HG03442 (cell line): ENCODE measurements around the gene FEM1C.
A peak's percentile ranks its signal among the peaks of the same experiment; 100 is the strongest.

Experiments
- ATAC-seq: cut with Tn5 transposase; IDR thresholded peaks from one replicate; pipeline ENCODE4 v1.9.1; 2021; ENCODE audit warnings: mild to moderate bottlenecking, moderate library complexity; ENCODE audit not compliant: unreplicated experiment

The FEM1C gene, protein sequence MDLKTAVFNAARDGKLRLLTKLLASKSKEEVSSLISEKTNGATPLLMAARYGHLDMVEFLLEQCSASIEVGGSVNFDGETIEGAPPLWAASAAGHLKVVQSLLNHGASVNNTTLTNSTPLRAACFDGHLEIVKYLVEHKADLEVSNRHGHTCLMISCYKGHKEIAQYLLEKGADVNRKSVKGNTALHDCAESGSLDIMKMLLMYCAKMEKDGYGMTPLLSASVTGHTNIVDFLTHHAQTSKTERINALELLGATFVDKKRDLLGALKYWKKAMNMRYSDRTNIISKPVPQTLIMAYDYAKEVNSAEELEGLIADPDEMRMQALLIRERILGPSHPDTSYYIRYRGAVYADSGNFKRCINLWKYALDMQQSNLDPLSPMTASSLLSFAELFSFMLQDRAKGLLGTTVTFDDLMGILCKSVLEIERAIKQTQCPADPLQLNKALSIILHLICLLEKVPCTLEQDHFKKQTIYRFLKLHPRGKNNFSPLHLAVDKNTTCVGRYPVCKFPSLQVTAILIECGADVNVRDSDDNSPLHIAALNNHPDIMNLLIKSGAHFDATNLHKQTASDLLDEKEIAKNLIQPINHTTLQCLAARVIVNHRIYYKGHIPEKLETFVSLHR

DNA sequence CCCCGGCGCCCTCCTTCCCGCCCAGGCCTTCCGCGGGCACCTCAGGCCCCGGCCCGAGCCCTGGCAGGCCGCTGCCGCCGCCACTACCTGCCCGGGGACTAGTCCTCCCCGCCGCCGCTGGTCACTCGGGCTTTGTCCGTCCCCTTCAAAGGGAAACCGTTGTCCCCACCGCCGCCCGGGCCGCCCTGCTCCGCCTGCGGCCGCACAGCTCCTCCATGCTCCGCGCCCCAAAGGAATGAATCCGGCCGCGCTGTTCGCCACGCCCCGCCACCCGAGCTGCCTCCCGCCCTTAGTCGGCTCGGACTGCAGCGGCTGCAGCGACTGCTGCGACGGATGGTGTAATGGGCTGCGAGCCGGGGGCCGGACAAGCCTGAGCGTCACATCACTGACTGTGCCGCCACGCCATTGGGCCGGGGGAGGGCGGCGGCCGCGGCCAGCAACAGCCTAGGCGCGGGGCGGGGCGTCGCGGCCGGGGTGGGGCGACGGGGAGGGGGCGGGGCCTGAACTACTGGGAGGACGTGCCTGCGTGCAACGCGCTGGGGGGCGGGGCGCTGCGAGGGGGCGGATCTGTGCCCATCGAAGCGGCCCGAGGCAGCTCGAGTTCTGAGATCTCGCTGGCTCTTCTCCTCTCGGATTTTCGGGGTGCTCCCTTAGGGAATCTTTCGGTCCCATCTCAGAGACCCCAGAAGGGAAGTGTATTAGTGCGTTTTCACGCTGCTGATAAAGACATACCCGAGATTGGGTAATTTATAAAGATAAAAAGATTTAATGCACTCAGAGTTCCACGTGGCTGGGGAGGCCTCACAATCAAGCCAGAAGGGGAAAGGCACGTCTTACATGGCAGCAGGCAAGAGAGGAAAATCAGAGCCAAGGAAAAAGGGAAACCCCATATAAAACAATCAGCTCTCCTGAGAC is at the start of gene FEM1C:
Gene FEM1C, minus strand, starts transcription at position 340 of the 915 bp plus-strand sequence. CDS start 1,282 bp downstream, outside the sequence.
- peak; percentile 96 for ATAC-seq

DNA sequence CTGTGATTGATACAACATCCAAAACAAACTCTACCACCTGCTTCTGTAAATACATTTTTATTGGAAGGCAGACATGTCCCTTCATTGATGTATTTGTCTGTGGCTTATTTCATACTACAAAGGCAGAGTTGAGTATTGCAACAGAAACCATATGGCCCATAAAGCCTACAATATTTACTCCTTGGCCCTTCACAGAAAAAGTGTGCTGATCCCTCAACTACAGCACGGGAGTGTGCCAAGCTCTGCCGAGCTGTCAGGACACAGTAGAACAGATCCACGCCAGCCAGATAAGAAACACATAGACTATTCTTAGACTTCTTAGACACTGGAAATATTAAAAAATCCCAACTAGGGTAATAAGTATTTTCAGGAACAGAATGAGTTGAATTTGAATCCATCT is 44.5 kb upstream of the FEM1C start:
- no peak for ATAC-seq

DNA sequence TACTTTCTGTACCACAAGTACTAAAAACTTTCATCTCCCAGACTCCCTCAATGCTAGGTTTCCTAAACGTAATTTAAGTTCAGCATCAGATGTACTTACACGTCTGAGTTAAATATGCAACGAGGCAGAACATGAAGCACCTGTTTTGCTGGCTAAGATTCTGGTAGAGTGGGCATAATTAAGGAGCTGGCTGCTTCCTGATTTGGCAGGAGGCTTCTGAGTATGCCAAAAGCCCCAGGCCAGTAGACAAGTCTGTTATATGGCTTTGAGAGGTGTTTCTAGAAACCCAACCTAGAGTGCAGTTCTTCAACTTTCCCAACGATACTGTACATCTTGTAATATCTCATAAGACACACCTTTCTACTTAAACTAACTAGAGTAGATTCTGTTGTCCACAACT is 44.1 kb upstream of the FEM1C start:
- ATAC-seq: no peak

DNA sequence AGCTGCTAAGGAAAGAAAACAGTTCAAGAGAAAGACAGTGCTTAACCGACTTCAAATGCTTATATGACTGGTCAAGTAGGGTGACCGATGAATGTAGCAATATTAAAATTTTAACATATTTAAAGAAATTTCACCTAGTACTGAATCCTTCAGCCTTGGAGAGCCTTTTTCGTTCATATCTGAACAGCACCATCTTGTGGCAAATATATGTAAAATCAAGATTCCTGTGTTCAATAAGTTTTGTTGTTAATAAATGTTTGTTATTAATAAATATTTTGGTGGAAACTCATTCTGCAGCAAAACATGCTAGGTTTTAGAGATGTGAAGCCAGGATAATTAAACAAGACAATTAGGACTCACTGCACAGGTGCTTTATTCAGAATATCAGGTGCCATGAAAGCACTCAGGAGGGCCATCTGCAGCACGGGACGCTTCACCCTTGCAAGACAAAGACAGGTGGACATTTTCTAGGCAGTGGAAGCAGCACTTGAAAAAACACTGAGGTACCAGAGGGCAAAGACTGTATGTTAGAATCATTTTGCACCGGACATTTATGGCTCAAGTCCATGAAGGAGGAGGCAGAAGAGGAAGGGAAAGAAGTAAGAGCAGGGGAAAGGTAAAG is 42.1 kb upstream of the FEM1C start:
- peak; percentile 47 for ATAC-seq

DNA sequence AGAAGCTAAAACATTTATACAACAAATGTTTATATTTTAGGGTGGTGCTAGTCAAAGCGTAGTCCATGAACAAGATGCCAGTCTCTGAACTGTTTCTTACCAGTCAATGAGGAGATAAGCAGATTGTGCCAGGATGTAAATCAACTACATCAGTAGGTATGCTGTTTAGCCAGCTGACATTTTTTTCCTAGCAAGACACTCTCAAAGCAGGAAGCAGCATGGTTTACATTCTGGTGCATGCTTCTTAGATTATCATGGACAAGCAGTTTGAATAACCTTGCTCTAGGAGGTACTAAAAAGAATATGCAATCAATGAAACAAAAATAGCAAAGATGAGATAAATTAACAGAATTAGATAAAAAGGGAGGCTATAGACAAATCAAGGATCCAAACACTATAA is 40.7 kb upstream of the FEM1C start:
- ATAC-seq: no peak

DNA sequence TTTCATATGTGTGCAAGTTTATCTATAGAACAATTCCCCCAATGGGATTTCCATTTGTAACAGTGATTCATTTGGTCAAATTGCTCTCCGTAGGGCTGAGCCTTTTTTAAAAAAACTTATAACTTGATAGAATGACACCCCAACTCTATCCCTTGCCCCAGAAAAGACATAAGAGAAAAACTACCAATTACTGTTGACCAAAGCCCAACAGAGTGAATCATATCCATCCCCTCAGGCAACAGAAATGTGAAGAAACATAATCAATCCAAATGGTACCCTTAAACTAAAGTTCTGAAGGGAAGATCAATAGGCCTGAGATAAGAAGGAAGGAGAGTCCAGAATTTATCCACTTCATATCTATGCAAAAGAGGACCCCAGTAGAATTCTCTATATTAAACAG is 39.9 kb upstream of the FEM1C start:
- no peak for ATAC-seq

DNA sequence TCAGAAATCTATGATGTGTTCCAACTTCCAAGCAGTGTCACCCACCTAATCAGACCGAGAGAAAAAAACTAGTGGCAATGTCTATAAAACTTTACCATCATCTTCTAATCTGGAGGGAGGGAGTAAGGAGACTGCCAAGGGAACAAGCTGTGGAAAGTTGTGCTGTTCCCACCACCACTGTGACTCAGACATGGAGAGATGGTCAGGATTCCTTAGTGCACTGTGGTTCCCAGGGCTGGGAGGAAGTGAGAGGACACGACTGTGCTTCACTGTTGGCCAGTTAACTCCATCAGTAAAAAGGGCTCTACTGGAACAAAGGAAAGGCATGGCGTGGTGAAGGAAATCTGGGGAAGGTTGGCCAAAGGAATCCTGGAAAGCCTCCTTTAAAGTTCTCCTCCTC is 38.9 kb upstream of the FEM1C start:
- ATAC-seq: no peak

DNA sequence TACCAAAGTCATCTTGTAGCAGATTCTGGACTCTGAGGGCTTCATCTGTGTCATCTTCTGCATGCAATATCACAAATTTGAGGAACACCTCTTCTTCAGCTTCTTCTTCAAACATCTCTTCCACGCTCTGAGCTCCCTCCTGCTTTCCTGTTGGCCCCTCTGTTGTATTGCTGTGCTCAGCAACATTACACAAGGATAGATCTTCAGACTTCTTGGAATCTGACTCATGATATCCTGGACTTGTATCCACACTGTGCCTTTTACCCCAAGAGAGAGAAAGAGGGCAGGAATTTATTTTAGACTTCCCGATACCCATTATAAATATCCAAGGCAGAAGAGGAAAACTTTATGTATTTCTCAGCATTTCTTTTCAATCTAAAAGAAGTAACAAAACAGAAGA is 36.4 kb upstream of the FEM1C start:
- no peak for ATAC-seq

DNA sequence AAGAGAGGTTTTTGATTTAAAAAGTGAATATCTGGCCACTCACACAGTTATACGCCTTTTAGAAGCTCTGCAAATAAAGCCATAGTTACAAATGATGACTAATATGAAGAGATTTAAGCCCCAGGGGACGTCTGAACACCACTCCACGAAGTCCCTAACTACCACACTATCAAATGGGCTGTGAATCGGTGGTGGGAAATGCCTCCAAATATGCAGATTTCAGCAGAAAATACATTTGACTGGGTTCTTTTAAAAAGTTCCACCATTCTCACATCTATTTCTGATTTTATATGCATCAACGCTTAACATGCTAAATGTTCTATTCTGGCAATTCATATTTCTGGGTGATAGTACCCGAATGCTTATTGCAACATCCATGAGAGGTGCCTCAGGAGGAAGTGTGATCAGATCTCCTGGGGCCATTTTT is 35.2 kb upstream of the FEM1C start:
- peak; percentile 67 for ATAC-seq

DNA sequence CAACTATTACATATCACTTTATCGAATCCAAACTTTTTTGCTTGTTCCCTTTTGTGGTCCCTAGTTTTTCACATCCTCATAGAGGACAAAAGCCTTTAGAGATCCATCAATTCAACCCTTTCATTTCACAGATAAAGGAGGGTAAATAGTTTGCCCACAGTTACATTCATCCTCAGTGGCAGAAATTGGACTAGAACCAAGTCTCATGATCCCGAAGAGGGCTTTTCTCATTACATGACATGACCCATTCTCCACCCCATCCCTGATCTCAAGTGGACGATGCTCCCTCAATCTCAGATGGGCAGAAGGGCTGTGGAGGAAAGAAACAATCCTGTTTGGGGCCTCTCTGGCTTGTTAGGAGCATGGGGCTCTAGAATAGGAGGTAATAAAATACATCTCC is 34.6 kb upstream of the FEM1C start:
- ATAC-seq: peak; percentile 0

DNA sequence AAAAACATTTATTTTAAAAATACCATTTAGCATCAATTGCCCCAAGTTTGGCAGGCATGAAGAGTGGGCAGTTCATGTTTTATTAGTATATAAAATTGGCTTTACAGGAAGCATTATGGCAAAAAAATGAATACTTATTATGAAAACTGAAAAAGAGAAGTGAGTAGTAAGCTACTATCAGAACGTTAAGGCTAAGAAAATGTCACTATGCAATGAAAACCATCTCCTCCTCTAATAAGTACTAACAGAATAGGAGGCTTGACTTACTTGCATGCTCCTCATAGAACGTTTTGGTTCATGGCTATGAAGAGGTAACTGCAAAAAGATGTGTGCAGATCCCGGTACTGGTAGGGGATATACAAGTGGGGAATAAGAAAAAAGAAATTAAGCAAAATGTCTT is 34.1 kb upstream of the FEM1C start:
- ATAC-seq: peak; percentile 52

DNA sequence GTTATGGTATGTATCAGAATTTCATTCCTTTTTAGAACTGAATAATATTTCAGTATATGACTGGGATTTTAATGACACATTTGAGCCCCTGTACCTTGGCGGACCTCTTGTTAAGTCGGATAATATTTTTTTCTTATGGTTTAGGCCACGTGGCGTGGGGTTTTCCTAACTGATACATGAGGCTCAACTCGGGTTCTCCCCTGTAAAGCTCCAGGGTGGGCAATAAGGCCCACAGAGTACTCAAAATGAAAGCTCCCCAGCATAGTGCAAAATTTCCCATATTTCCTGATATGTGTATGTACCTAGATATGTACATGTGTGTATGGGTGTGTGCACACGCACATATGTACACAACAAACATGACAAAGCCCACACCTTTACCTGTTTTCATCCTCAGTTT is 33.2 kb upstream of the FEM1C start:
- no peak for ATAC-seq

DNA sequence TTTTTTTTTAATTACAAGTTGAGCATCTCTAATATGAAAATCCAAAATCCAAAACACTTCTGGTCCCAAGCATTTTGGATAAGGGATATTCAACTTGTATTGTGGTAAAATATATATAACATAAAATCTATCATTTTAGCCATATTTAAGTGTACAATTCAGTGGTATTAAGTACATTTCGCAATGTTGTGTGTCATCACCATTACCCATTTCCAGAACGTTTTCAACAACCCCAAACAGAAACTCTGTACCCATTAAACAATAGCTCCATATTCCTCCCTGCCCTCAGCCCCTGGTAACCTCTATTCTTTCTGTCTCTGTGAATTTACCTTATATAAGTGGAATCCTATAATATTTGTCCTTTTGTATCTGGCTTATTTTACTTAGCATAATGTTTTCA is 32.8 kb upstream of the FEM1C start:
- no peak for ATAC-seq

DNA sequence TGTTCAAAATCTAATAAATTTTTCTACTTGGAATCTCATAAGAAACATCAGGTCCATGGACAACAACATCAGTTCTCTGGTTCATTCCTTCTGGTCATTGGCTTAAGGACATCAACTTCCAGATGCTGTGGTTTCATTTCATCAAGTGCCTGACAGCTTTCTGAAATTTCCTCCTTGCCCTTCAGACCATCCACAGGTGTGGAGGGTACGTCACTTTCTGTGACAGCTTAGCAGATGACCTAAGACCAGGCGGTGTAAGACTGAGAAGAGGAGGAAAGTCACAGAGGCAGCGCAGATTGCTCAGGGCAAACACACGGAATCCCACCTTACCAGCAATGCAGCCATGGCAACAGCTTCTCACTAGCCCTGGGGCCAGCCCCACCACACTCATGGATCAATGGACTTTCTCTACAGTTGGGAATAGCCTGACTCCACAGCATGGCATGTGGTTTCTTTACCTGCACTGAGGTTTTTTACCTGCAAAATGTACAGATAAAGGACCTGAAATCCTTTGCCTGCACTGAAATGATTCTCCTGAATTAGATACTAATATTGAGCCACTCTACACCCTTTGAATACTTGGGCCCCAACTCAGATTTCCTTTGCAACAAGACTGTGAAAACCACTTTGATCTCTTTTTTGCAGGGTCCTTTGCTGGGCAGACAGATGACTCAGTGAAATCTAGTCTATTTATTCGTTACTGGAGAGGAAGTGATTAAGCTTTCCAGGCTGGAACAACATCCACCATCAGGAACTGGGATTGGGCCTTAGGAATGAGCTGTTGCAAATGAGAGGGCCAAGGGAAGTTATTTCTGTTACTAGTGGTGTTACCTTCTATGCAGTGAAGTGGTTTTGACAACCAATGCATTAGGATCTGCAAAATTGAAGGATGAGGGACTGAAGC is 30.8 kb upstream of the FEM1C start:
- no peak for ATAC-seq

DNA sequence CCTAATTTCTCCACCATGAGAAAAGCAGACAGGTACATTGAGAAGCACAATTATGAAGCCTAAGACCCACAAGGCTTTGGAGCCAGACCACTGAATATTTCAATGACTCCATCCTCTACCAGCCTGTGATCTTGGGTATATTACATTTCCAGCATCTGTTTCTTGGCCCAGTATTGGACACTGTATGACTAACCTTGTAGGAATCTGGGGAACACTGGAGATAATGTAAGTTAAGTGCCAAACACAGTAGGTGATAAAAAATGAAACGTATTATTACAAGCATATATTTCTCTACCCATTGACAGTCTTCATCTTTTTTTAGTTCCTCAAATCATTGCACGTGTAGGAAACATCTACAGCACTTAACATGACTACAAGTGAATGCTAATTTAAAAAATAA is 28.6 kb upstream of the FEM1C start:
- no peak for ATAC-seq

DNA sequence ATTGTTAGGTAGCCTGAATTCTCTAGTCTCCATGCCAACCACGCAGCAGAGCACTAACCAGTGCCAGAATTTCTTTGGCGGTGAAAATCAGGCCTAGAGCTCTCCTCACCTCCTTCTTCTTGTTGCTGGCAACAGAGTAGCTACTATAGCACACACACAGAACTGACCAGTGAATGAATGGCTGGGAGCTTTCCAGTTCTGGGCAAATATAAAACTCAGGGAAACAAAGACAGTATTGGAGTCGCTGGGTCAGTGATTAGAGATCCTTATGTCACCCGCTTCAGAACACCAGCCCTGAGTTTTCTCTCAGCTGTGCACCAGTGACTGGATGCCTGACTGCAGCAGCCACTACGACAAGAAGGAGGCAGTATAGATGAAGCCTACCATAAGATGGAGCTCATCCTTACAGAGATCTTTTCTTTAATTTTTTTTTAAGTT is 26.9 kb upstream of the FEM1C start:
- ATAC-seq: no peak

DNA sequence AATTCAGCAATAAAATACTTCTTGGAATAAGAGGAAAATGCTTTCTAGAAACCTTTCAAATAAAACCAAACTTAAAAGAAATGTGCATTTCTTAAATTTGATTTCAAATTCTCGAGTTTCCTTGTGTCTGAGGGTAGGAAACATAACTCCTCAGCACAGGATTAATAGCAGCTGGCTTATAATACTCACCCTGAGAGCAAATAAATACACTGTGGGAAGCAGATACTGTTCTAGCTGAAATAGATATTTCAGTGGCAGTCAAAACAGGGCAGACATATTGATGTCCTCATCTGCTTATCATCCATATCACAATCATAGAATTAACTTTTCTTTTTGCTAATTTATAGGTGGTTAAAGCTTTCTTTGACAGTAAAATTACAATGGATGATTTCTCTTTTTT is 24.1 kb upstream of the FEM1C start:
- ATAC-seq: no peak

DNA sequence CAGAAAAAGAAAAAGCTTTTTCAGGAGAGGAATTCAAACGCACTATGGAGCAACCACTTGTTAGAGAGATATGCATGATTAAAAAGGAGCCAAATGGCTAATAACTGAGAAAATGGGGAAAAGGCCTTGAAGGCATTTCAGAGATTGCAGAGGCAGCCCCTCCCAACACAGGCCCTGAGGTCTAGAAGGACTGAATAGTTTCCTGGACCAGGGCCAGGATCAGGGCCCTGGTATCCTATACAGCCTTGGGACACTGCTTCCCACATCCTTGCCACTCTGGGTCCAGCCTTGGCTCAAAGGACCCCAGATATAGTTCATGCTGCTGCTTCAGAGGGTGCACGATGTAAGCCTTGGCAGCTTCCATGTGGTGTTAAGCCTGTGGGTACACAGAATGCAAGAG is 20.7 kb upstream of the FEM1C start:
- no peak for ATAC-seq

DNA sequence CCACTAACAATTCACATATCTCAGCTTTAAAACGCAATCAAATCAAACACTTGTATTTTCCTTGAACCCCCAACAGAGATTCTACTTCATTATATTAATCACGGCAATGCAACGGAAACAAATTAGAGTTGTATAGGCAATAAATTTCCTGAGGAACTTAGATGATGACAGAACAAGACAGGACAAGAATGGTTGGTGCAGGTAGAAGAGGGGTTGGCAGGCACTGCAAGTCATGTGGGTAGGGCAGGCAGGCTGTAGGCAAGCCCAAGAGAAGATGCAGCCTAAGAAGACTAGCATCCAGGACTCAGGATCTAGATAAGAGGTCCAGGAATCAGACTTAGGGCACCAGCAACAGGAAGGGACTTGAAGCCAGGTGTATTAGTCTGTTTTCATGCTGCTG is 16.6 kb upstream of the FEM1C start:
- ATAC-seq: no peak

DNA sequence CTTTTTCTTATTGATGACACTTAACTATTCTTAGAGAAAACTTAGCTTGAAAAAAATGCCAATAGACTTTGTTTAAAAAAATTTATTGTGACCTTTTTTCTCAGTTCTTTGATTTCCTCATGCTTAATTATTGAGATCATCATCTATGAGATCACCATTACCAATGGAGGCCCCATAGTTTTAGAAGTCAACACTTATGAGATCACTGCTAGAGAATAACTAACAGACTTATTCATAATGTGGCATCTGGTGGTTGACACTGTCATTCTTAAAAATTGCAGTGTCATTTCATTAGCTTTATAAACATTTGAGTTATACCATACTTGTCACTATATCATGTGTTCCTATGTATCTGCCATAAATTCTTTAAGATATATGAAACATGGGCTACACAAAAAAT is 14.9 kb upstream of the FEM1C start:
- no peak for ATAC-seq
